NCI-H1417 treated with DMSO at 0.1 percent for 48 hours (cell line): ENCODE results near the gene TATDN3.
A peak's percentile ranks its signal among the peaks of the same experiment; 100 is the strongest.
"Not testable (repeated sequence)": the region's sequence is repeated elsewhere in the genome, so short reads cannot be mapped to it uniquely, and the experiment has no call there.

Experiments
- DNase-seq: peaks from one replicate; lab custom pipeline; 2025; lab: John Stamatoyannopoulos, UW

The TATDN3 gene

GRCh38 chr1:212791676-212792395 is at the start of gene TATDN3, which contains the start of gene NSL1:
TATDN3 (plus strand) TSS chr1:212791894; CDS start chr1:212791922, 28 bp downstream.
NSL1 (minus strand) TSS chr1:212791777; CDS start chr1:212791763, 14 bp downstream.
- peak; percentile 47 for DNase-seq

DNA sequence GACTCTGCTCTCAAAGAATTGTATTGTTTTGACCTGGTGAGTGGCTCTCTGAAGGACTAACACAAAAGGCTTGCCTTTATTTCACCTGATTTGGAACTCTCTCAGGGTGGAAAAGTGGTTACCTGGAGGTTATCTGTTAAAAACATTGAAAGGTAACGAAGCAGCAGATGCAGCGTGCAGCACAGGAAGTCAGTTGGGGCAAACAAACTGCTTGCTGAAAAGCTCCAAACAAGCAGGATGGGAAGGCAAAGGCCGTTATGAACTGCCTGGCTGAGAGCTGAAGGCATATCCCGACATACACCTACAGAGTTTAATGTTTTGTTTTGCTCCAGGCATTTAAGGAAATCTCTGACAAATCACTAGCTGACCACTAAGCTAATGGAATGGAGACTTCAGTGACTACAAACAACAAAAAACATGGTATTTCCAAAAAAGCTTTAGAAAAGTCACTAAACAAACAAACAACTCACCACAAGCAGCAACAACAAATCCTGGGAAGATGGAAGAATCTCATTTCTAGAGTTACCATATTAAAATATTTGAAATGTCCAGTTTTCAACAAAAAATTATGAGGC is 47.7 kb upstream of the TATDN3 start:
- no peak for DNase-seq

DNA sequence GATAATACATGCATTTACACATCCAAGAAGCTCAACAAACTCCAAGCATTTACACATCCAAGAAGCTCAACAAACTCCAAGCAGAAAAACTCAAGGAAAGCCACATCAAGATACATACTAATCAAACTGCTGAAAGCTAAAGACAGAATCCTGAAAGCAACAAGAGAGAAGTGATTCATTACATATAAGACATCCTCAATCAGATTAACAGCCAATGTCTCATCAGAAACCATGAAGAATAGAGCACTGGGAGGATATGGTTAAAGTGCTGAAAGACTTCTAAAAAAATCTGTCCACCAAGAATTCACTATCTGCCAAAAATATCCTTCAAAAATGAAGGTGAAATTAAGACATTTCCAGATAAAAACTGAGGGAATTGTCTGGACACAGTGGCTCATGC is 46.4 kb upstream of the TATDN3 start:
- DNase-seq = no peak

- no peak for DNase-seq
Measured at GRCh38 chr1:212746546-212746945, 45.1 kb upstream of the TATDN3 start.

GRCh38 chr1:212749821-212750535 is 41.7 kb upstream of the TATDN3 start:
- DNase-seq = no peak

DNA sequence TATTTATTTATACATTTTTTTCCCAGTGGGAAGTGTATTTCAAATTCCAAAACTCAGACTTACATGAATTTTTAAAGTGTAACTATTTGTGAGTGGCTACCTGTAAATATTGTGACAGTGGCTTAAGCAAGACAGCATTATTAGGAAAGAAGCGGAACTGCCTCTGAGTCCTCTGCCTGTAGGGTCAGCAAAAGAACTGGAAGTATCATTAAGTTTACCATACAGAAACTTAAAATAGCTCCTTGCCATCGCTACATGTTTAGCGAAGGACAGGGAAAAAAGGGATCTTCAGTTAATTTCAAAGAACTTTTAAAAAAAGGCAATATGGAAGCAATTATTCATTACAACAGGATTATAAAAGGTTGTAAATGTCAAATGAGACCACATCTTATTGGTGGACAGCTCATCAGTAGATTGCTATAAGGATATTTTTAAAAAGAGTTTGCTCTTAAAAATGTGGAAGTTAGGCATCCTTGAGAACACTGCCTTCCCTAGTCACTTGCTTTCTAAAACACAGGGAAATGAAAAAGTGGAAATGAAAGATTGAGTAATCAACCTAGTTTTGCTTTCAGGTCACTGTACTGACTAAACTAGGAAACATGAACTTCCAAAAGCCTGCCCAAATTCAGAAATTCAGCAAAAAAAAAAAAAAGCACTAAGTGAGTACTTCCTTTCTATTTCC is 39.3 kb upstream of the TATDN3 start:
- DNase-seq = no peak

GRCh38 chr1:212752934-212753497 is 38.7 kb upstream of the TATDN3 start:
- no peak for DNase-seq

DNA sequence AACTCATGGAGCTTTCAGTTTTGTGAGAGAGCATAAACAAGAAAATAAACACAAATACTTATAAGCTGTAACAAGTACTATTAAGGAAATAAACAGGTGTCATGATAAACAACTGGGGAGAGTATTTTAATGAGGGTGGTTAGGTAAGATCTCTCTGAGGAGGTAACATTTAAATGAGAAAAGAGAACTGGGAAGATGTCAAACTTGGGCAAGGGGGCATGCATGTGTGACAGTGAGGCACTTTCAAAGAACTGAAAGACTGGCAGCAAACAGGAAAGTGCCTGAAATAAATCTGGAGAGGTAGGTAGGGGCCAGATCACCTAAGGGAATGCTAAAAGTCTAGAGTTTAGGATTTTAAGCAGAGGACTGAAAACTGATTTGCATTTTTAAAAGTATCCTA is 37.9 kb upstream of the TATDN3 start:
- no peak for DNase-seq

DNA sequence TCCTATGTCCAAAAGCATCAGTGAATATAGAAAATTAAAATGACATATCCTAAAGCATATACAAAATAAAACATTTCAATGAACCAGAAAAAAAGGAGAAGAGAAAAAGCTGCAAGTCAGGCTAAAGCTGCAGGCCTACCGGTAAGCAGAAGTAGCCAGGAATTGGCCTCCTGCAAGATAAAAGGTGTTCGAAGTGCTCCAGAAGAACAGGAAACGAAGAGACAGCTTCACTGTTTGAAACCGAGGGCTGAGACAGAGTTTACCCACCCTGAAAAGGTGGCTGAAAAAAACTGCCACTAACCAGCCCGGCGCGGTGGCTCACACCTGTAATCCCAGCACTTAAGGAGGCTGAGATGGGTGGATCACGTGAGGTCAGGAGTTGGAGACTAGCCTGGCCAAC is 37.5 kb upstream of the TATDN3 start:
- no peak for DNase-seq

- DNase-seq = no peak
Measured at GRCh38 chr1:212754680-212755079, 37.0 kb upstream of the TATDN3 start.

- DNase-seq = no peak
Measured at GRCh38 chr1:212759683-212760082, 32.0 kb upstream of the TATDN3 start.

GRCh38 chr1:212760126-212760823 is 31.4 kb upstream of the TATDN3 start:
- DNase-seq = no peak

GRCh38 chr1:212762234-212762633 is 29.5 kb upstream of the TATDN3 start:
- no peak for DNase-seq

GRCh38 chr1:212762839-212763238 is 28.9 kb upstream of the TATDN3 start:
- no peak for DNase-seq

GRCh38 chr1:212764718-212765281 is 26.9 kb upstream of the TATDN3 start:
- not testable (repeated sequence) for DNase-seq

DNA sequence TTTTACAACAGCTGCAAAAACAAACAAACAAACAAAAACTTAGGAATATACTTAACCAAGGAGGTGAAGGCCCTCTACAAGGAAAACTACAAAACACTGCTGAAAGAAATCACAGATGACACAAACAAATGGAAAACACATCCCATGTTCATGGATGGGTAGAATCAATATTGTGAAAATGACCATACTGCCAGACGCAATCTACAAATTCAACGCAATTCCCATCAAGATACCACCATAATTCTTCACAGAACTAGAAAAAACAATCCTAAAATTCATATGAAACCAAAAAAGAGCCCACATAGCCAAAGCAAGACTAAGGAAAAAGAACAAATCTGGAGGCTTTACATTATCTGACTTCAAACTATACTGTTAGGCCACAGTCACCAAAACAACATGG is 24.9 kb upstream of the TATDN3 start:
- DNase-seq = not testable (repeated sequence)

GRCh38 chr1:212769459-212770167 is 22.1 kb upstream of the TATDN3 start:
- DNase-seq = no peak

- DNase-seq = no peak
Measured at GRCh38 chr1:212771341-212771740, 20.4 kb upstream of the TATDN3 start.

DNA sequence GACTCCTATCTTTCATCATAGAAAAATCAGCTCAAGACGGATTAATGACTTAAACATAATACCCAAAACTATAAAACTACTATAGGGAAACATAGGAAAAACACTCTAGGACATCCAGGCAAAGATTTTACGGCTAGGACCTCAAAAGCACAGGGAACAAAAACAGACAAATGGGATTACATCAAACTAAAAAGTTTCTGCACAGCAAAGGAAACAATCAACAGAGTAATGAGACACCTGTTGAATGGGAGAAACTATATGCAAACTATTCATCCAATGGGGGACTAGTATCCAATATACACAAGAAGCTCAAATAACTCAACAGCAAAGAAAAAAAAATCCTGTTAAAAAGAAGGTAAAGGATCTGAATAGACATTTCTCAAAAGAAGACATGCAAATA is 18.7 kb upstream of the TATDN3 start:
- no peak for DNase-seq

DNA sequence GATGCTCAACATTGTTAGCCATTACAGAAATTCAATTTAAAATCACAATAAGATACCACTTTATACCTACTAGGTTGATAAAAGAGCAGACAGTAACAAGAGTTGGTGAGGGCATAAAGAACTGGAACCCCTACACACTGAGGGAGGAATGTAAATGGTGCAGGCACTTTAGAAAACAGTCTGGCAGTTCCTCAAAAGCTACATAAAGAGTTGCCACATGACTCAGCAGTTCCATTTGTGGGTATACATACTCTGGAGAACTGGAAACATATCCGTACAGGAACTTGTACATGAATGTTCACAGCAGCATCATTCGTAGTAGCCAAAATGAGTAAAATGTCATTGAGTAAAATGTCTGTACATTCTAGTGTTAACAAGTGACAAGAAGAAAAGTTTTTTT is 17.1 kb upstream of the TATDN3 start:
- DNase-seq = no peak

GRCh38 chr1:212775241-212775640 is 16.5 kb upstream of the TATDN3 start:
- DNase-seq = no peak
